H1 (cell line): ENCODE data around the gene SLC25A3. TPM values are rescaled to one million over a fixed set of nuclear protein-coding genes. Genes with fewer than 3 reads are reported as not detected.

Source experiments
- CTCF ChIA-PET: fragments of 300-600 bp; sonication (Branson Sonifier 250); formaldehyde crosslinking; loops from one replicate; lab custom pipeline; 2021; ENCODE audit not compliant: partially characterized antibody; lab: Charles Lee
- POLR2A ChIA-PET: fragments of 300-600 bp; sonication (Branson Sonifier 250); formaldehyde crosslinking; loops from one replicate; lab custom pipeline; 2021; ENCODE audit warnings: inconsistent platforms; ENCODE audit not compliant: partially characterized antibody; lab: Charles Lee
- DNase-seq, 2 experiments: peaks; one replicate each; pipeline versions ENCODE4 v3.0.0 to v3.0.0-alpha.2; 2010 to 2022; ENCODE audit warnings: low spot score in 2 of 2, low read depth in 1 of 2, mixed read lengths in 1 of 2
- FAIRE-seq: peaks from 2 replicates; lab custom pipeline; 2011; peaks lifted over from hg19 to GRCh38; lab: Jason Lieb, UNC
- H2AFZ ChIP-seq: 2 replicates; pipeline ENCODE4 v1.8.1; 2012; ENCODE audit warnings: low read length, inconsistent platforms
- H2AK5ac ChIP-seq: 2 replicates; pipeline ENCODE4 v1.6.1; 2013; ENCODE audit warnings: low read depth, low read length
- H2BK120ac ChIP-seq: replicated peaks from 2 replicates; pipeline ENCODE3; 2013; ENCODE audit warnings: low read depth, low read length, inconsistent platforms
- H2BK12ac ChIP-seq: 2 replicates; pipeline ENCODE4 v1.6.1; 2013; ENCODE audit warnings: low read depth, low read length
- H2BK15ac ChIP-seq: 2 replicates; pipeline ENCODE4 v1.6.1; 2013; ENCODE audit warnings: low read length
- H2BK20ac ChIP-seq: 2 replicates; pipeline ENCODE4 v1.6.1; 2013; ENCODE audit warnings: low read length
- H2BK5ac ChIP-seq: 2 replicates; pipeline ENCODE4 v1.6.1; 2013; ENCODE audit warnings: low read depth, low read length
- H3K14ac ChIP-seq: 2 replicates; pipeline ENCODE4 v1.6.1; 2013; ENCODE audit warnings: inconsistent platforms; ENCODE audit not compliant: insufficient read length
- H3K18ac ChIP-seq: 2 replicates; pipeline ENCODE4 v1.6.1; 2013; ENCODE audit warnings: low read length; ENCODE audit errors: extremely low read depth
- H3K23ac ChIP-seq: 2 replicates; pipeline ENCODE4 v1.6.1; 2013; ENCODE audit warnings: inconsistent platforms; ENCODE audit not compliant: insufficient read length
- H3K23me2 ChIP-seq: 2 replicates; pipeline ENCODE4 v1.6.1; 2013; ENCODE audit warnings: low read depth, low read length
- H3K27ac ChIP-seq: 2 replicates; pipeline ENCODE4 v1.6.1; 2011; ENCODE audit warnings: low read depth, low read length, inconsistent platforms
- H3K27me3 ChIP-seq, 4 experiments: replicated peaks in 1 of 4; 1 replicate in 1 of 4; 2 replicates in 3 of 4; pipeline versions ENCODE4 v1.6.1 to v1.8.1; 2011 to 2013; ENCODE audit warnings: low read length in 3 of 4, mild to moderate bottlenecking in 3 of 4, inconsistent platforms in 2 of 4, mixed read lengths in 2 of 4, moderate library complexity in 1 of 4; ENCODE audit not compliant: control insufficient read depth in 3 of 4, insufficient read depth in 3 of 4; ENCODE audit errors: extremely low read depth in 1 of 4
- H3K36me3 ChIP-seq, 4 experiments: 2 replicates each; pipeline versions ENCODE4 v1.6.1 to v1.8.1; 2011 to 2013; ENCODE audit warnings: mild to moderate bottlenecking in 4 of 4, low read length in 3 of 4, moderate library complexity in 2 of 4, control low read depth in 1 of 4, inconsistent platforms in 1 of 4; ENCODE audit not compliant: insufficient read depth in 4 of 4, control insufficient read depth in 2 of 4
- H3K4ac ChIP-seq: replicated peaks from 2 replicates; pipeline ENCODE3; 2013; ENCODE audit warnings: low read length, low read depth, mixed read lengths, inconsistent platforms; ENCODE audit not compliant: insufficient read length
- H3K4me1 ChIP-seq, 4 experiments: replicated peaks in 1 of 4; 1 replicate in 1 of 4; 2 replicates in 3 of 4; pipeline versions ENCODE4 v1.6.1 to v1.8.1; 2011 to 2013; ENCODE audit warnings: low read length in 3 of 4, inconsistent platforms in 2 of 4, mixed read lengths in 1 of 4; ENCODE audit not compliant: insufficient read depth in 4 of 4, control insufficient read depth in 3 of 4
- H3K4me2 ChIP-seq, 2 experiments: 2 replicates each; pipeline versions ENCODE4 v1.6.1 to v1.8.1; 2011 to 2013; ENCODE audit warnings: low read depth in 2 of 2, low read length in 2 of 2, control low read depth in 1 of 2, inconsistent platforms in 1 of 2, mild to moderate bottlenecking in 1 of 2; ENCODE audit not compliant: insufficient read depth in 1 of 2
- H3K4me3 ChIP-seq, 4 experiments: fragments of 200-600, 300-600 bp in 1 of 4; sonication (generic), shearing (Covaris generic), sonication (Bioruptor Twin) in 1 of 4; 2 replicates each; pipeline versions ENCODE4 v1.5.1 to v1.8.1; 2011 to 2016; ENCODE audit warnings: low read length in 4 of 4, low read depth in 3 of 4, control low read depth in 2 of 4, inconsistent platforms in 2 of 4, mild to moderate bottlenecking in 2 of 4, mixed read lengths in 1 of 4, moderate library complexity in 1 of 4; ENCODE audit not compliant: insufficient read depth in 2 of 4; ENCODE audit errors: extremely low read depth in 1 of 4
- H3K56ac ChIP-seq: replicated peaks from 2 replicates; pipeline ENCODE3; 2013; ENCODE audit warnings: low read depth, mild to moderate bottlenecking, mixed read lengths, low read length, inconsistent platforms; ENCODE audit not compliant: insufficient read length
- H3K79me1 ChIP-seq: 2 replicates; pipeline ENCODE4 v1.6.1; 2013; ENCODE audit warnings: low read depth, low read length, control low read depth
- H3K79me2 ChIP-seq, 2 experiments: 2 replicates each; pipeline versions ENCODE4 v1.6.1 to v1.8.1; 2012 to 2013; ENCODE audit warnings: low read length in 2 of 2, mild to moderate bottlenecking in 2 of 2, inconsistent platforms in 1 of 2; ENCODE audit not compliant: insufficient read depth in 2 of 2, control insufficient read depth in 1 of 2
- H3K9ac ChIP-seq, 4 experiments: replicated peaks in 1 of 4; 1 replicate in 1 of 4; 2 replicates in 3 of 4; pipeline versions ENCODE4 v1.6.1 to v1.8.1; 2011 to 2013; ENCODE audit warnings: low read depth in 3 of 4, low read length in 3 of 4, control low read depth in 2 of 4, mild to moderate bottlenecking in 2 of 4, moderate library complexity in 2 of 4, inconsistent platforms in 1 of 4; ENCODE audit errors: extremely low read depth in 1 of 4
- H3K9me3 ChIP-seq, 2 experiments: 2 replicates each; pipeline versions ENCODE4 v1.6.1 to v1.8.1; 2012 to 2013; ENCODE audit warnings: mild to moderate bottlenecking in 2 of 2, moderate library complexity in 2 of 2, control low read depth in 1 of 2, inconsistent platforms in 1 of 2, low read depth in 1 of 2, low read length in 1 of 2, mixed read lengths in 1 of 2; ENCODE audit not compliant: insufficient read depth in 2 of 2
- H4K20me1 ChIP-seq, 2 experiments: replicated peaks in 1 of 2; 2 replicates each; pipeline versions ENCODE3 to v1.8.1; 2011 to 2013; ENCODE audit warnings: inconsistent platforms in 2 of 2, low read length in 2 of 2, mild to moderate bottlenecking in 1 of 2; ENCODE audit not compliant: insufficient read depth in 2 of 2, control insufficient read depth in 1 of 2
- H4K5ac ChIP-seq: 2 replicates; pipeline ENCODE4 v1.6.1; 2013; ENCODE audit warnings: low read length, low read depth, mixed read lengths, inconsistent platforms; ENCODE audit not compliant: insufficient read length
- H4K8ac ChIP-seq: 2 replicates; pipeline ENCODE4 v1.8.0; 2013; ENCODE audit warnings: mild to moderate bottlenecking, moderate library complexity, low read length, inconsistent platforms; ENCODE audit not compliant: insufficient read depth; ENCODE audit errors: extremely low read depth
- H4K91ac ChIP-seq: replicated peaks from 2 replicates; pipeline ENCODE3; 2013; ENCODE audit warnings: low read length, mixed read lengths, inconsistent platforms; ENCODE audit not compliant: insufficient read length
- BRCA1 ChIP-seq: IDR thresholded peaks from 2 replicates; pipeline ENCODE4 v1.6.1; 2012; ENCODE audit warnings: low read depth, low read length, improper control_type of control experiment
- CHD1 ChIP-seq: IDR thresholded peaks from 2 replicates; pipeline ENCODE4 v1.6.1; 2012; ENCODE audit warnings: low read depth, low read length, improper control_type of control experiment
- EGR1 ChIP-seq: IDR thresholded peaks from 2 replicates; pipeline ENCODE4 v1.6.1; 2011; ENCODE audit warnings: low read depth, low read length, borderline replicate concordance
- EP300 ChIP-seq, 2 experiments: IDR thresholded peaks; 1 replicate in 1 of 2; 2 replicates in 1 of 2; pipeline ENCODE4 v1.6.1; 2011 to 2012; ENCODE audit warnings: low read depth in 2 of 2, low read length in 2 of 2, mild to moderate bottlenecking in 2 of 2, borderline replicate concordance in 1 of 2, inconsistent platforms in 1 of 2, moderate library complexity in 1 of 2
- EZH2 ChIP-seq: fragments of 200-600 bp; sonication (generic); IDR thresholded peaks from 2 replicates; pipeline ENCODE4 v1.7.1; 2012; ENCODE audit warnings: low read depth, mild to moderate bottlenecking, moderate library complexity, low read length, inconsistent platforms; ENCODE audit not compliant: severe bottlenecking
- JUND ChIP-seq: IDR thresholded peaks from 2 replicates; pipeline ENCODE4 v1.6.1; 2011; ENCODE audit warnings: mild to moderate bottlenecking, improper control_type of control experiment, low read length
- PHF8 ChIP-seq: fragments of 200-600 bp; sonication (generic); conservative IDR thresholded peaks from 2 replicates; pipeline ENCODE4 v1.7.1; 2012; ENCODE audit warnings: low read depth, mild to moderate bottlenecking, inconsistent platforms, low read length, moderate library complexity
- POLR2A ChIP-seq, 2 experiments: IDR thresholded peaks; 1 replicate in 1 of 2; 2 replicates in 1 of 2; pipeline ENCODE4 v1.6.1; 2011; ENCODE audit warnings: low read depth in 2 of 2, low read length in 2 of 2, mild to moderate bottlenecking in 2 of 2; ENCODE audit errors: control extremely low read depth in 1 of 2
- TAF1 ChIP-seq: IDR thresholded peaks from 2 replicates; pipeline ENCODE4 v1.6.1; 2011; ENCODE audit warnings: mild to moderate bottlenecking, low read depth, low read length
- TAF7 ChIP-seq: optimal IDR thresholded peaks from 2 replicates; pipeline ENCODE3; 2011; ENCODE audit warnings: low read depth, mild to moderate bottlenecking, inconsistent platforms, low read length, moderate library complexity, borderline replicate concordance
- TEAD4 ChIP-seq: IDR thresholded peaks from 2 replicates; pipeline ENCODE4 v1.6.1; 2012; ENCODE audit warnings: low read depth, low read length, inconsistent platforms, mixed read lengths
- YY1 ChIP-seq: IDR thresholded peaks from 2 replicates; pipeline ENCODE4 v1.6.1; 2011; ENCODE audit warnings: low read depth, mild to moderate bottlenecking, low read length
- ZNF274 ChIP-seq: IDR thresholded peaks from 2 replicates; pipeline ENCODE4 v1.7.0; 2012; ENCODE audit warnings: low read length, borderline replicate concordance; ENCODE audit errors: extremely low read depth
- WGBS, 2 experiments: shearing (Covaris generic) in 1 of 2; methylation state at CpG; one replicate each; pipeline versions ENCODE4 v1.1.6 to v1.1.7; 2013 to 2015; ENCODE audit warnings: low lambda C conversion rate in 2 of 2, mixed read lengths in 2 of 2, inconsistent platforms in 1 of 2, low coverage in 1 of 2, missing lambda C conversion rate in 1 of 2; ENCODE audit not compliant: insufficient replicate concordance in 2 of 2, insufficient coverage in 1 of 2, insufficient read length in 1 of 2; ENCODE audit errors: extremely low coverage in 1 of 2, missing lambda C conversion rate in 1 of 2; 5-methylcytosine and 5-hydroxymethylcytosine counted together
- polyA plus RNA-seq, 7 experiments: library from polyadenylated mRNA; depleted of rRNA in 3 of 7; stranded (reverse) in 5 of 7; unstranded in 2 of 7; fragments of >200 nt in 5 of 7; fragments of 200-250 nt in 2 of 7; gene quantifications; 1 replicate in 5 of 7; 2 replicates in 1 of 7; 4 replicates in 1 of 7; pipeline versions ENCODE4 v1.2.1 to v1.2.3, GENCODE V29; 2011 to 2013; ENCODE audit warnings: missing spikeins in 2 of 7, mixed read lengths in 2 of 7
- total RNA-seq: library from RNA; stranded (reverse); fragmentation: NEBNext Ultra II Directional; extraction: Animal tissue kit (Norgen Biotek cat#: 25700); gene quantifications from 2 replicates; pipeline ENCODE4 v1.2.1, GENCODE V29; 2021
- TF ChIP-seq, protein P1 (sequence below): IDR thresholded peaks from 2 replicates; pipeline ENCODE4 v1.6.1; 2011; ENCODE audit warnings: low read length, improper control_type of control experiment

Gene SLC25A3
- total and polyA plus RNA-seq, 2 of the 8 experiments (the other 6 are each of a cell fraction or from before 2014, with no cell fraction given): 702 to 709 TPM

GRCh38 chr12:98639491-98639890, 46.0 kb downstream of the SLC25A3 start:
- H3K23ac ChIP-seq: no peak overlapping the region
- no peaks in the 10 kb centered on the region for H3K4me1 ChIP-seq
- WGBS, 2 experiments: 88% methylated on average over 3 of the region's 3 CpGs; no CpG with 5 or more reads in 1 of the 2 experiments
- no peak overlapping the region for H2BK5ac ChIP-seq
- no peak overlapping the region for H2BK20ac ChIP-seq
- no peak overlapping the region for H3K18ac ChIP-seq
- no peaks in the 10 kb centered on the region for H3K36me3 ChIP-seq
- no peak overlapping the region for H2BK120ac ChIP-seq
- H3K27ac ChIP-seq: no peak overlapping the region
- POLR2A ChIA-PET: interaction anchor here (0.7 to 1.9 kb wide), 3 partner anchors 15 to 46 kb away, joined by 3 to 7 read pairs (median 3); partner anchors contain the start of gene SLC25A3
- H2BK15ac ChIP-seq: no peak overlapping the region
- CTCF ChIA-PET: interaction anchor here (0.6 to 1.6 kb wide), 6 partner anchors 9 to 108 kb away, joined by 3 to 5 read pairs (median 3); no protein-coding TSS in a partner anchor
- H3K79me2 ChIP-seq: peaks cover 0 to 3% of the 10 kb centered on the region in 2 experiments; a peak in 1 of 4 replicates
- peaks cover 2% of the 10 kb centered on the region in 2 experiments for H4K20me1 ChIP-seq
- H3K9me3 ChIP-seq: no peaks in the 10 kb centered on the region
- no peak overlapping the region for H3K4me3 ChIP-seq
- no peak overlapping the region for H4K91ac ChIP-seq
- H4K5ac ChIP-seq: no peak overlapping the region
- DNase-seq (no peak), FAIRE-seq (no peak)
- H2BK12ac ChIP-seq: no peak overlapping the region
- H3K4ac ChIP-seq: no peak overlapping the region
- no peaks in the 10 kb centered on the region; the same call in 1 of the 2 replicates for H3K79me1 ChIP-seq
- no peak overlapping the region for H4K8ac ChIP-seq
- no peak overlapping the region for H3K4me2 ChIP-seq
- H3K14ac ChIP-seq: no peak overlapping the region
- H3K9ac ChIP-seq: no peak overlapping the region
- no peak overlapping the region for H2AK5ac ChIP-seq
- no peaks in the 10 kb centered on the region for H3K27me3 ChIP-seq
- H2AFZ ChIP-seq: no peak overlapping the region
- H3K23me2 ChIP-seq: peaks cover 4% of the 10 kb centered on the region
- H3K56ac ChIP-seq: no peak overlapping the region
- TF ChIP-seq TEAD4 (no peak), JUND (no peak), ZNF274 (no peak), EGR1 (no peak), POLR2A (IDR thresholded peaks at IDR 0.05; ENCODE audit: control extremely low read depth in 1 of 2, low read depth in 2 of 2, low read length in 2 of 2) (no peak), EP300 (IDR thresholded peaks at IDR 0.05; ENCODE audit: borderline replicate concordance in 1 of 2, low read depth in 2 of 2, low read length in 2 of 2) (no peak), CHD1 (no peak), EZH2 (no peak), TAF1 (no peak), YY1 (no peak), PHF8 (no peak), TAF7 (no peak), BRCA1 (no peak)
- TF ChIP-seq, protein P1, sequence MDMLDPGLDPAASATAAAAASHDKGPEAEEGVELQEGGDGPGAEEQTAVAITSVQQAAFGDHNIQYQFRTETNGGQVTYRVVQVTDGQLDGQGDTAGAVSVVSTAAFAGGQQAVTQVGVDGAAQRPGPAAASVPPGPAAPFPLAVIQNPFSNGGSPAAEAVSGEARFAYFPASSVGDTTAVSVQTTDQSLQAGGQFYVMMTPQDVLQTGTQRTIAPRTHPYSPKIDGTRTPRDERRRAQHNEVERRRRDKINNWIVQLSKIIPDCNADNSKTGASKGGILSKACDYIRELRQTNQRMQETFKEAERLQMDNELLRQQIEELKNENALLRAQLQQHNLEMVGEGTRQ: no peak
